IMR-90 (cell line): ENCODE data around the gene SPAG9.

Experiments
- CEBPB ChIP-seq: IDR thresholded peaks from 2 replicates; pipeline ENCODE4 v1.6.1; 2012; ENCODE audit warnings: low read depth, low read length, improper control_type of control experiment
- CTCF ChIP-seq: conservative IDR thresholded peaks from 2 replicates; pipeline ENCODE4 v1.5.1; 2012; ENCODE audit warnings: mild to moderate bottlenecking, low read depth, low read length, improper control_type of control experiment
- ELK1 ChIP-seq: fragments of 150-350 bp; IDR thresholded peaks from 2 replicates; pipeline ENCODE4 v1.6.1; 2016; ENCODE audit warnings: low read depth, mild to moderate bottlenecking, low read length, moderate library complexity, borderline replicate concordance
- MXI1 ChIP-seq: IDR thresholded peaks from 2 replicates; pipeline ENCODE4 v1.6.1; 2012; ENCODE audit warnings: low read depth, mild to moderate bottlenecking, low read length, moderate library complexity, borderline replicate concordance
- POLR2A ChIP-seq: IDR thresholded peaks from 2 replicates; pipeline ENCODE4 v1.6.1; 2012; ENCODE audit warnings: mild to moderate bottlenecking, low read depth, low read length
- RAD21 ChIP-seq: IDR thresholded peaks from 2 replicates; pipeline ENCODE4 v1.6.1; 2012; ENCODE audit warnings: low read length, improper control_type of control experiment
- USF2 ChIP-seq: fragments of 150-350 bp; IDR thresholded peaks from 2 replicates; pipeline ENCODE4 v1.6.1; 2017; ENCODE audit warnings: mild to moderate bottlenecking, antibody characterized with exemption, low read length, low read depth

GRCh38 chr17:50959341-50959740 lies 161.3 kb downstream of the SPAG9 start:
- TF ChIP-seq CEBPB (no peak), CTCF (no peak), RAD21 (no peak), POLR2A (no peak), MXI1 (no peak), ELK1 (no peak), USF2 (no peak)
